ENCODE measurements around the gene PPP1R15B.

The PPP1R15B gene

GRCh38 chr1:204400882-204401510, 10.6 kb downstream of the PPP1R15B start:
- no peak for DNase-seq

DNA sequence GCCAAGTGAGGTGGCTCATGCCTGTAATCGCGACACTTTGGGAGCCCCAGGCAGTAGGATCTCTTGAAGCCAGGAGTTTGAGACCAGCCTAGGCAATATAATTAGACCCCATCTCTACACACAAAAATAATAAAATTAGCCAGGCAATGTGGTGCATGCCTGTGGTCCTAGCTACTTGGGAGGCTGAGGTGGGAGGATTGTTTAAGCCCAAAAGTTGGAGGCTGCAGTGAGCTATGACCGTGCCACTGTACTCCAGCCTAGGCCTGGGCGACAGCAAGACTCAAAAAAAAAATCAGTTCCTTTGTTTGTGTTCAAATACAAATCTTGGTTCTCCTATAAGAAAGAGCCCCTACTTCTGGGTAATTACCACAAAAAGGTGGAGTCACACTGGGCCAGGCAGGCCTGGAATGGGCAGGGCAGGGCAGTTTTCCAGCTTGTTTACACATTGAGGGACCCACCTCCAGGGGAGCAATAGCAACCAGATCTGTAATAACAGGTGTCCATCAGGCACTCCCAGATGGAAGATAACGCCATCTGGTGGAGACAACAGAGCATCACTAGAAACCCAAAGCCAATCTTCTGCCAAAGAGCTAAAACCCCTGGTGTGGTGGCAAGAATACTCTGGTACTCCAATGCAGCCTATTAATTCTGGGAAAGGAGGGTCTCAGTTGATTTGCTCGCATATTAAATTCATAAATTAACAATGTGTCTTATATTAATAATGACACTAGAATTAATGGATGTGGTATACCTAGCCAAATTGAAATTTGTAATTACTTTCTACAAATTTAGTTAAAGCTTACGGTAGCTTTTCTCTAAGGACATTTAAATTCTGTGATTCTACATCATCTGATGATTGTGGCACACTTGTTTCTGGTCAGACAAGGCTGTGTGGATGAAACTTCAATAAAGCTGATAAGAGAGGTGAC, 13.2 kb downstream of the PPP1R15B start:
- peak; percentile 61 for DNase-seq

DNA sequence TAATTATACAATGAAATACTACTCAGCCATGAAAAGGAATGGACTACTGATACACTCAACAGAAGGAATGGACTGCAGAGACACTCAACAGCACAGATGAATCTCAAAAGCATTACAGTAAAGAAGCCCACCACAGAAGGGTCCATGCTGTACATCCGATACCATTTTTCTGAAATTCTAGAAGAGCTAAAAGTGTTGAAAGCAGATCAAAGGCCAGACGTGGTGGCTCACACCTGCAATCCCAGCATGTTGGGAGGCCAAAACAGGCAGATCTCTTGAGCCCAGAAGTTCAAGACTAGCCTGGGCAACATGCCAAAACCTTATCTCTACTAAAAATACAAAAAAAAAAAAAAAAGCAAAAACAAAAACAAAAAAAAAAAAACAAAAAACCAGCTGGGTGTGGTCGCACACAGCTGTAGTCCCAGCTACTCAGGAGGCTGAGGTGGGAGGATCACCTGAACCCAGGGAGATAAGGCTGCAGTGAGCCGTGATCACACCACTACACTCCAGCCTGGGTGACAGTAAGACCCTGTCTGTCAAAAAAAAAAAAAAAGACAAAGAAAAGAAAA, 15.5 kb downstream of the PPP1R15B start:
- no peak for DNase-seq

DNA sequence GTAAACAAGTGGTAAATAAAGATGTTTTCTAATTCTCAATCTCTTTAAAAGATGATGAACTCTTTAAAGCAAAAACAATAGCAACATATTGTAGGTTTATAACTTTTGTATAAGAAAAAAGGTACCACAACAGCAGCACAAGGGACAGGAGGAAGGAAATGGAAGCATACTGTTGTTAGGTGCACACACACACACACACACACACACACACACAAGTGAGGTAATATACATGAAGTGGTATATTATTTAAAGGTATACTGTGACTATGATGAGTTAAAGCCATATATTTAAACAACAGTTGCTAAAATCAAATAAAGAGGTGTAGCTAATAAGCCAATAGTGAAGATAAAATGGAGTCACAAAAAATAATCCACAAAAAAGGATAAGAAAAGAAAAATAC, 20.0 kb downstream of the PPP1R15B start:
- DNase-seq = no peak

DNA sequence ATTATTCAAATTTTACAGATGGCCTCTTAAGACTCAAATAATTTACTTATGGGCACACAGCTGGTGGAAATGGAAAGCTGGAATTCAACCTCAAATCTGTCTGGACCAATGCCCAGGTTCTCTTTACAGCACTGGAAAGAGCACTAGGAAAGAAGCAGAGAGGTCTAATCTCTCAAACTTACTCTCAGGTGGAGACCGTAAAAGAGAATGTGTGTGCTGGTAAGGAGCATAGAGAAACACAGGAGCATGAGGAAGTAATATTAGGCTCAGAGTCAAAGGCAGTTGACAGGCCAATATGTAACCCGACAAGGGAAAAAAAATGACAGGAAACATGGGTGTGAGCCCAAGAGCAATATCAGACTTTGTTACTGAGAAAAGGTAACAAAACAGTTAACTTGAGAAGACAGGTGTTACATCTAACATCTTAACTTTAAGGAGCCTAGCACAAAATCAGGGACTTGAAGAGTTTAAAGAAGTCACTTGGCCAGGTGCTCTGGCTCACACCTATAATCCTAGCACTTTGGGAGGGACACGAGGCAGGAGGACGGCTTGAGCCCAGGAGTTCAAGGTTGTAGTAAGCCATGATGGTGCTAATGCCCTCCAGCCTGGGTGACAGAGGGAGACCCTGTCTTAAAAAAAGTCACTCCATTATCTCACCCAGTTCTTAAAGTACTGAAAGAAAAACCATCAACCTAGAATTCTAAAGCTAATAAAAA, 20.7 kb downstream of the PPP1R15B start:
- DNase-seq = no peak

- DNase-seq = no peak
Observed at GRCh38 chr1:204385727-204386126, 25.9 kb downstream of the PPP1R15B start.

DNA sequence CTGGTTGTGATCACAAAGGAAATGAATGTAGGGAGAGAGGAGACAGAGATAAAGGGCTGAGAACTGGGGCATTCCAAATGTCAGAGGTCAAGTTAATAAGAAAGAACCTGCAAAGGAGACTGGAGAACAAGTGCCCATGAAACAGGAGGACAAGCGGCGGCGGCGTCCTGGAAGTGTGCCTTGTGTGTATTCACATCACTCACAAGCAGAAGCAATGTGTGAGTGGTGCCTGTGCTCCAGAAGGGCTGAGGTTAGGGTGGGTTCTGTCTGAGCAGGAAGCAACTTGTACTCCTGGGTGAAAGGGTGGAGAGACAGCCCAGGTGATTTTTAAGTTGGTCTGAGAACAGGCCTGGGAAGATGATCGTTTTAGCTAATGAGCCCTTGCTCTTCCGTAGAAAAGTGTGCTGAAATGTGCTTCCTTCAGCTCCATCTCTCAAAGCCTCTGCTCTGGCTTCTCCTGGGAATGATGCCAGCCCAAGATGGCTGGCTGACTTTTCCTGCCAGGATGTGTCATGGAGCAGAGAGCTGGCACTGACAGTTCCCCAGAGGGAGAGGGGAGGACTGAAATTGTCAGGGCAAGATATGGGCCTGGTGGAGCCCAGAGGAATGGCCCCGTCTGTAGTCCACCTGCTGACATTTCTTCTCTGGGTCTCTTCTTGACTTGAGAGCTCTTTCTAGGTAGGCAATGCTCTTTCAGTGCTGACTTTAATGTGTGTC, 26.8 kb downstream of the PPP1R15B start:
- no peak for DNase-seq

DNA sequence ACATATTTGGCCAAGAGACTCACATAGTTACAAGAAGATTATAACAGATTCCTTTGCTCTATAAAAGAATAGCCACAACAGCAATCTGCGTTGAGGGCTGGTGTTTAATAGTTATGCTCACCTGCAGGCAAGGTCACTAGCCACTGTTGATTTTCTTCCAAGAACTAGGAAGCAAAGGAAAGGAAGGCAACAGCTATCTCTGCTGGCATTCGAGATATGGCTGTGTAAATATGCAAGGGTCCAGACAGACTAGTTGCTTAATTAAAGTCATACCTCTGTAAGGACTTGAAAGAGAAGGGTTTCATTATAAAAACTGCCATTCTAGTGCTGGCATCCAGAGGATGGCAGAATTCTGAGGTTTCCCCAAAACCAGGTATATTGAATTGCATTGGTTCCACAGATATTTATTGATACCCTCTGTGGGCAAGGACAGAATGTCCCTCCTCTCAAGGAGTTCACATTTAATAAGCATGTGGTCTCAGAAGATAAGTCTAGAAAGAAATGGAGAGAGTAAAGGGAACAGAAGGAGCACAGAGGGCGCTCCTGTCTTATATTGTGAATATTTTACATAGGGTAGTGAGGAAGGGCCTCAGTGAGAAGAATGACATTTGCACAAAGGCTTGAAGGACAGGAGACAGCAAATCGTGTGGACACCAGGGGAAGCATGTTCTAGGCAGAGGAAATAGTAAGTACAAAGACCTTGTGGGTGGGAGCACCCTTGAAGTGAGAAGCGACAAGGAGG, 28.3 kb downstream of the PPP1R15B start:
- no peak for DNase-seq

- no peak for DNase-seq
Observed at GRCh38 chr1:204382714-204383083, 28.9 kb downstream of the PPP1R15B start.

GRCh38 chr1:204380293-204380831, 31.3 kb downstream of the PPP1R15B start:
- DNase-seq = no peak

- DNase-seq = peak; percentile 58
Observed at GRCh38 chr1:204377800-204378668, 33.6 kb downstream of the PPP1R15B start.

DNA sequence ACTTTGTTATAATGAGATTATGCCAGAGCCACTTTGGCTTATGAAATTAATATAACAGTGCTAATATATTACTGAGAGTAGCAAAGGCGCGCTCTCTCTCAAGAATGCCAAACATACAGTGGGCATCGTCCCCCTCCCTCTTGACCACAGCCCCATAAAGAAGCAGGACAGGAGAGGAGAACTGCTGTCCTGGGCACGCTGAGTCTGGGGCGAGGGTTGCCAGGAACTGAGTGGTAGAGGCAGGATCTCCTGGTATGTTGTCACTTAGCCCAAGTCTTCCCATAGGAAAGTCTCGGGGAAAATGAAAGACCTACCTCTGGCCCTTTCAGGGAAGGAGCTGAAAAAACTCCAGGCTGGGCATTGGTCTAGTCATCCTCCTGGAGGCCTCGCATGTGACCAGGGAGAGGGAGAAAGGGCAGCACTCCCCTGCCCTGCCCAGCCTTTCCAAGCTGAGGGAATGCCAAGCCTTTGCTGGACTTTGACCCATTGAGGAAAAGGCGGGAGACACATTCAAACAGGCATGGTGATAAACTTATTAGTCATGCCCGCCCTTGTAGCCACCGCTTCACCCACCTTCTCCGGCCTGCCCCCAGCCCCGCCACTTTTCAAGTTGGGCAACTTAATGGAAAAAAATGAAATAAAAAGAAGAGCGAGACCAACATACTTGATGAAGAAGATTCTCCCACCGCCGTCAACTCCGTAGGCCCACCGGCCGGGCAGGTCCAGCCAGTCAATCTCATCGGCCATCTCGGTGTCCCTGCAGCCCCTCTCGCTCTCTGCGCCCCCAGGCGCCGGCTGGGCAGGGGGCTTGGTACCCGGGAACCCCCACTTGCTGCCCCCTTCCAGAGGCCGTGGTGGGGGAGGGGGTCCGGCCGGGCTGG, 34.5 kb downstream of the PPP1R15B start:
- DNase-seq = no peak

GRCh38 chr1:204376465-204376864, 35.2 kb downstream of the PPP1R15B start:
- no peak for DNase-seq

DNA sequence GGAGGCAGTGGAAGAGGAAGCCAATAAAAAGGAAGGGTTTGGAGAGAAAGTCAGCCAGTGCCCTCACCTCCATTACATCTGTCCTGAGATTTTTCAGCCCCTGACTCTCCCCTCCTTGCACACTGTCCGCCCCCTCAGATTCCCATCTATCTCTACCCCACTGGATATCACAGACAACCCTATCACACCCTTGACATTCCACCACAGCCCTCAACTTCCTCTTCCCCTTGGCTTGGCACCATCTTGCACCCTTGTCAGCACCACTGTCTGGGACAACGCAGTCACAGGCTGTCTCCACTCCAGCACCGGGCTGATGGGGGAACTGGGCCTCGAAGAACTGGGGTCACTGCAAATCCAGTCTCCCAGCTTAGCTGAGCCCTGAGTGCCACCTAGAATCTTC, 37.7 kb downstream of the PPP1R15B start:
- no peak for DNase-seq

GRCh38 chr1:204370176-204370575, 41.4 kb downstream of the PPP1R15B start:
- DNase-seq = no peak

DNA sequence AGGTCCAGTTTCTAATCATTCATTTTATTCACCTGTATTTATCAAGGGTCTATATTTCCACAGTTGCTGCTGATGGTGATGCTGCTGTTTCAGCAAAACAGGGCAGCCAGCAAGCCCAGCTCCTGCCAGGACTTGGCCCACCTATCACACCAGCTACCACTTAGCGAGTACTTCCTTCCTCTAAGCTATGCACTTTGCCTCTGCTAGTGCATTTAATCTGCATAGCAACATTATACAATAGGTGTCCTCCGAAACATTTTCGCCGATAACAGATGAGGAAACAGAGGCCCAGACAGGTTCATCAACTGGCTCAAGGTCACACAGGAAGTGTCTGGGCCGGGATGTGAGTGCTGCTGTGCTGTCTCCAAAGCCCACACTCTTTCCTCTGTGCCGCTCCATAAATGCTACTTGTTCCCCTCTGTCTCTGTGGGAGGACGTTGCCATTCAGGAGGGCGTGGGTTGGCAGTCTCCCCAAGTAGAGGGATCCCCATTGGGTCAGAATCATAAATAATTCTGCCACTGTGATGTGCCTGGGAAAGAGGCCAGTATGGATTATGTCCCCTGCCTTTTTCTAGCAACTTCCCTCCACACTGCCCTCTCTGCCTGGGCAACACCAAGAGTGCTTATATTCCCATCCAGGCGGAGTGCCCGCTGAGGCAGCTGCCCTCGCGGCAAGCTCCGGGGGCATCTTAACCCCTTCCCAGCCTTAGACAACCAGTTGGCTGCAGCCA, 42.5 kb downstream of the PPP1R15B start:
- peak; percentile 8 for DNase-seq

DNA sequence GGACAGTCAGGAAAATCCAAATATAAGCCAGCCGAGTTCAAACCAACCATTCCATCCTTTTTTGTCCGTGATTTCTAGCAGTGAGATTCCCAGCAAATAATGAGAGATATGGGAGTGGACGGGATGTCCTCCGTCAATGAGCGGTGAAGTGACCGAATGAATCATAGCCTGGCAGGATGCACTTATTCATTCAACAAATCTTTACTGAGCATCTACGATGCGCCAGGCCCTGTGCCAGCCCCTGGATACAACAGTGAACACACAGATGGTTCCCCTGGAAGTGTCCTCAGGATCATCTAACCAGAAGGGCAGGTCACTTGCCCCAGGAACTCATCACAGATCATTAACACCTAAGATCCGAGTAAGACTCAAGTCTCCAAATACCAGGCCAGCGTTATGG, 43.7 kb downstream of the PPP1R15B start:
- DNase-seq = no peak

DNA sequence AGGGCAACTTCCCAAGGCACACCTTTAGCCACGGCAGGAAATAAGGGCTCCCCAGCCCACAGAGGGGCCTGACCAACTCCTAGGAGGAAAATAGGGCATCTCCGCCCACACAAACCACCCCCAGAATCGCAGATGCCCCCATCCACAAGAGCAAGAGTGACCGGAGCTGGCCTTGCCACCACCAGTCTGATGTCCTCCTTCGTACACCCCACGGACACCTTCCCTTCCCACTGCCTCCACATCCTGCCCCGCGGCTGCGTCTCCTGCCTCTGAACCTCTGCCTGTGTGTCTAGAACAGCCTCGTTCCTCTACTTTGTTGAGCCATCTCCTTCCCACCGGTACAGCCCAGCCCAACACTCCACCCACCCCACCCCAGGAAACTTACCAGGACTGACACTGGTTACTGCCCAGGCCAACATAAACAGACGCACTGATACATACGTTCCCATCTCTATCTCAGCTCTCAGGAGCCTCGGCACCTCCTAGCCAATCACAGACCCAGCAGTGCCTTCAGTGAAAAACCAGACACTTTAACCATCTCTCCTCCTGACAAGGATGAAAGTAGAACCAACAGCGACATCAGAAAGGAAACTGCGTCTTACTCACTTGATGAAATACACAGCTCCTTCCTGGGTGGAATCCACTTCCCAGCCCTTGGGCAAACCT, 44.3 kb downstream of the PPP1R15B start:
- no peak for DNase-seq

Measured in inflammatory macrophage treated with lipopolysaccharide for 4 hours (primary cell).